HG03280 (cell line): ENCODE data around the gene NTMT2.
"Not testable (repeated sequence)": the region's sequence is repeated elsewhere in the genome, so short reads cannot be mapped to it uniquely, and the experiment has no call there.

Source experiments
- ATAC-seq: cut with Tn5 transposase; IDR thresholded peaks from one replicate; pipeline ENCODE4 v1.9.1; 2021; ENCODE audit warnings: mild to moderate bottlenecking, moderate library complexity; ENCODE audit not compliant: unreplicated experiment

NTMT2 gene

GRCh38 chr1:170145770-170146676 is at the start of gene NTMT2:
NTMT2 (plus strand) TSS chr1:170145959; CDS start chr1:170146108, 149 bp downstream.
- no peak for ATAC-seq

DNA sequence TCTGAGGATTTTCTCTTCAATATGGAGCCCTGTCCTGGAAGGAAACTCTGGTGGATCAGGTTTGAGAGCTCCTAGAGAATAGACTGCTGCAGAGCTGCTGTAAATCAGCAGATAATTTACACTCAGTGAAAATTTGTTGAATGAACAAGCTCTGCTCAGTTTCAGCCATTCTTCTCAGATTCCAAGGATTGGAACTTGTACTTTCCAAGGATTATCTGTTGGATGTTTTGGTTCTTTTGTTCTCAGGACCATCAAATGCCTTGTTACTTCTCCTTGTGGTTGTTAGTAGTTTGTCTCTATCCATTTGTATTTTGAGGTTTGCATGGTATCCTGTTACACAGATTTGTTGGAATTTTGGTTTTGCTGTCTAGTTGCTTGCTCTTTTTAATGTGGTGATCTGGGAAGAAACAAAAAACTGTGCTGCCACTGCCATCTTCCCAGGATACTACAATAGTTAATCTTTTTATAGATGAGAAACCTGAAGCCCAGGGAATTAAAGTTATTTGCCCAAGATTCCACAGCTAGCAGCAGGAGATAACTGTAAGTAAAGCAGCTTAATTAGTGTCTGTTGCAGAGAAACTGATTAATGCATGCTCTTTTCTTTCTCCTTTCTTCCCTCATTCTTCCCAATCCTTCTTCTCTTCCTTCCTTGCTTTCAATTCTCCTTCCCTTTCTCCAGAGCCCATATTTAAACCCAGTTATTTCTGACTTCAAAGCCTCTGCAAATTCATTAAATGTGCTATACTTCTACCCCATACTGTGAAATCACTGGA is 49.6 kb upstream of the NTMT2 start:
- ATAC-seq: no peak

DNA sequence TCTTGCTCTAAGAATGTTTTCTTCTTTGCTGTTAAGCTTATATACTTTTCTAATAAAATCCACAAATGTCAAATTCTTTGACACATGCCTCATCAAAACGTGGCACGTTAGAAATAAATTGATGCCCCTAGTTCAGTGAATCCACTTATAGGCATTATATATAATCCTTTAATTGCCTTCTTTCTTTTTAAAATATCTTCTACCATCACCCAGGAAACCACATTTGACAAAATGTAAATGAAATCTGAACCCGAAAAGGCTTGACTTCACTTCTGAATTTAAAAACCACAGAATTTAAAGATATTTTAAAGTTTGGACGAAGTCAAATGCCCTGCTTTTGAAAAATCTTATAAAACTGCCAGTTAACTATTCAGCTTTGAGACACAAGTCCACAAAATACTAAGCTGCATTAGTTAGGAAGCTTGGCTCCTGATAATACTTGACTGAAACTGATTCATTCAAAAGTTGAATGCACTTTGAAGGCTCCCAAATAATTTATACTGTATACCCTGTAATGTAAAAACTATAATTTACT is 48.9 kb upstream of the NTMT2 start:
- no peak for ATAC-seq

- ATAC-seq: no peak
Observed at GRCh38 chr1:170097449-170097948, 48.3 kb upstream of the NTMT2 start.

- not testable (repeated sequence) for ATAC-seq
Observed at GRCh38 chr1:170113140-170113539, 32.6 kb upstream of the NTMT2 start.

- ATAC-seq: no peak
Observed at GRCh38 chr1:170114906-170115305, 30.9 kb upstream of the NTMT2 start.

DNA sequence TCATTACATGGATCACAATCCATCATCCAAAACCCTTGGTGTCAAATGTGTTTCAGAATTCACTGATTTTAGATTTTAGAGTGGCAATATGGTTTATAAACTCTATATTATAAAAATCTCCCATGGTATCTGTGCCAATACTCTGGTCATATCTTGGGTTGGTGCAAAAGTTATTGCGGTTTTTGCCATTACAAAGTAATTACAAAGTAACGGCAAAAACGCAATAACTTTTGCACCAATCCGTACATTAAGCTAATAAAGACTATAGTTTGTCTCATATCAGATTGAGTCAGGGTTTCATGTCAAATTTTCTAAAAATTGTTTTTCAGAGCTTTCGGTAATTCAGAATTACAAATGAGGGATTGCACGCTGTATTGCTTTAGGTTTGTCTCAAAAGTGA is 23.4 kb upstream of the NTMT2 start:
- no peak for ATAC-seq

DNA sequence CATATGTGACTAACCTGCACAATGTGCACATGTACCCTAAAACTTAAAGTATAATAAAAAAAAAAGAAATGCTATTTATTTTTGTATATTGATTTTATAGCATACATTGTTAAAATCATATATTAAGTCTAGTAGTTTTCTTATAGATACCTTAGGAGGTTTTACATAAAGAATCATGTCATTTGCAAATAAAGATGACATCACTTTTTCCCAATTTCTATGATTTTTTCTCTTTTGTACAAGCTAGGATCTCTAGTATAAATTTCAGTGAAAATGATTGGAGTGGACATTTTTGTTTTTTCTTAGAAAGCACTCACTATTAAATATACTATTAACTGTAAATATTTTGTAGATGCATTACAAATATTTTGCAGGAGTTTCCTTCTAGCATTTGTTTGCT is 20.5 kb upstream of the NTMT2 start:
- ATAC-seq: no peak

DNA sequence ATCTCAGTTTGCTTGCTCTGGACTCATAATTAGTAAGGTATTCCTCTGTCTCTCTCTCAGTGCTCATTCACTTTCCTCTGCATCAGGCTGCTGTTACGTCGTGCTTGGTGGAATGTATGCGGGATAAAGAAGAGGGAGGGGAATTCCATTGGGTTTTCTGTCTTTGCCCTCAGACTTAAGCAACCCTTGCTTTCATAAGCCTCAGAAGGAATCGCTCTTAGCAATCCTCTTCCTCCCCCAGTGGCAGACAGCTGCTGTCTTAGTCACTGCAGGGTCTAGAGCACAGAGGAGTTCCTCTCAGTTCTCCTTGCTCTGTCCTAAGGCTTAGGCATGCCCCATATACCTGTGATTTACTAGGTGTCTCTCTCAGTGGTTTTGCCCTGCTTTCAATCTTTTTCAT is 19.1 kb upstream of the NTMT2 start:
- ATAC-seq: peak; percentile 86

DNA sequence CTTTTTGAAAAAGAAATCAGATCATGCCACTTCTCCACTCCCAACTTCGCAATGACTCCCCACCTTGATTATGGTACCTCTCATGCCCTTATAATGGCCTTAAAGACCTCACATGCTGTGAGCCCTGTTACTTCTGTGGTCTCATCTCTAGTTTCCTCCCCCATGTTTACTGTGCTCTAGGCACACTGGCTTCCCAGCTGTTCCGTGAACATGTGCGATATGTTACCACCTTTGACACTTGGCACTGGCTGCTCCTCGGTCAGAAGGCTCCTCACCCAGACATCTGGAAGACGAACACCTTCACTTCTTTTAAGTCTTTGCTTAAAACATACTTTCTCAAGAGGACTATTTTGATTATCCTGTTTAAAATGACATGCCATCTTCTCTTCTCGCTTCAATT is 14.3 kb upstream of the NTMT2 start:
- ATAC-seq: no peak

- no peak for ATAC-seq
Observed at GRCh38 chr1:170131984-170132383, 13.8 kb upstream of the NTMT2 start.

GRCh38 chr1:170133766-170134495 is 11.8 kb upstream of the NTMT2 start:
- ATAC-seq: no peak

- ATAC-seq: no peak
Observed at GRCh38 chr1:170134521-170134920, 11.2 kb upstream of the NTMT2 start.

DNA sequence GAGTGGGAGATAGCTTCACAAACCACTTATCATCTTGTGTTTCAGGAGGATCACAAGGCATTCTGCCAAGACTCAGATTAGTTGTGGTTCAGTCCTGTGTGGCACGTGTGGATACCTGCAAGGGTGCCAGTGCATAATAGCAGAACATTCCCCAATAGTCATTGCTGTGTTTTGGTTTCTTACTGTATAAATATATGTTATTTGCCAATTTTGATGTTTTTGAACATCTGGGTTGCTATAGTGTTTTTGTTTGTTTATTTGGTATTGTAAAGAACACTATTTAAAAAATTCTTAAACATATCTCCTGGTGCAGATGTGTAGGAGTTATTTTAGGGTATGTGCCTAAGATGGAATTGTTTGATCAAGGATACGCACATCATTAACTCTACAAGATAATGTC is 5.4 kb upstream of the NTMT2 start:
- no peak for ATAC-seq

- no peak for ATAC-seq
Observed at GRCh38 chr1:170145061-170145460, 698 bp upstream of the NTMT2 start.

DNA sequence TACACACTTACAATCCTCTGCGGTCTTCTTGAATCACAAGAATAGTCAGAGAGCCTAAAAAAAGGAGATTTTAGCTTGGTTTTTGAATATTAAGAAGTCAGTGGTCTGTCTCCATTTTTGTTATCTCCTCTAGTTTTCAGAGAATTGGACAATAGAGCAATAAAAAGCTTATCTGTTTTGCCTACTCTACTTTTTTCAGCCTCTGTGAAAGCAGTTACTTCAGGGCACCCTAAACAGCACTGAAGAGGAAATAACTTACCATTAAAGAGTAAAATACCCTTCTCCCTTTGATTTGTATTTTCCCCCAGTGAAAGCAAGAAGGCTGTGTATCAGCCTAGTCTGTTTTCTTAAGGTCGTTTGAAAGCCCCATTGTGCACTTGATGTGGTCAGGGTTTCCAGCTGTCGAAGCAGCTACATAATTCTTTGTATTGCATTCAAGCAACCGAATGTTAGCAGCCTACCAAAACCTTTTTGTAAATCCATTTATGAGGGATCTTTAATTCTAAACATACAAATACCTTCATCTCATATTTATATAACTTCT is 1.0 kb downstream of the NTMT2 start:
- ATAC-seq: no peak

GRCh38 chr1:170149241-170149640 is 3.5 kb downstream of the NTMT2 start:
- no peak for ATAC-seq

DNA sequence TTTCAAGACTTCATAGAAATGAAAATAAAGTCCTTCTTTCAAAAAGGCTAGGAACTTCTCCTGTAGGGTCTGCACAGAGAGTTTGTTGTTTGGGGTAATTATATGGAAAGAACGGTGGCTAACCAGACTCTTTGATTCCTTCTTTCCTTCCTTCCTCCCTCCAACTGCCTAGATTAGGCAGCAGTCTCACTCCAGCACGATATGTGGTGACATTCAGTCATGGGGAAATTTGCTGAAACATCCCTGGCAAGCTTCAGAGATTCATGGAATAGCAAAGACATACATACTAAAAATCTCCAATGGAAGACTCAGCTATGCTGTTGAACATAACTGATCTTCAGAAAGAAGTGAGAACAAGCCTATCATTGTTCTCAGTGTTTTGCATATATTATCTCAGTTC is 4.3 kb downstream of the NTMT2 start:
- ATAC-seq: no peak

DNA sequence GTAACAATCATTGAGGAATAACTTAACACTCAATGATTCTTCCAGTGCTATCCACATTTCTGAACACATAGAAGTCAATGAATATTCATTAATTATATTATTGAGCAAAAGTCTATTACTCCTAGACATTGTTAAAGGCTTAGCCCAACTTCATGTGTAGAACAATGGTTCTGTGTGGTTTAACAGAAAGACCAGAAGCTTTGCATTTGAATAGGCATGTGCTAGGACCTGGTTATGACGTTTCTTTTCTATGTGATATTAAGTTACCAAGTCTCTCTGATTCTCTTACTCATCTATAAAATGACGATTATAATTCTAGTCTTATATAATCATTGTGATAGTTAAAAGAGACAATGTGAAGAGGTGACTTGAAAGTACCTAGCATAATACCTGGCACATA is 5.2 kb downstream of the NTMT2 start:
- ATAC-seq: no peak

- ATAC-seq: no peak
Observed at GRCh38 chr1:170153417-170153816, 7.7 kb downstream of the NTMT2 start.

DNA sequence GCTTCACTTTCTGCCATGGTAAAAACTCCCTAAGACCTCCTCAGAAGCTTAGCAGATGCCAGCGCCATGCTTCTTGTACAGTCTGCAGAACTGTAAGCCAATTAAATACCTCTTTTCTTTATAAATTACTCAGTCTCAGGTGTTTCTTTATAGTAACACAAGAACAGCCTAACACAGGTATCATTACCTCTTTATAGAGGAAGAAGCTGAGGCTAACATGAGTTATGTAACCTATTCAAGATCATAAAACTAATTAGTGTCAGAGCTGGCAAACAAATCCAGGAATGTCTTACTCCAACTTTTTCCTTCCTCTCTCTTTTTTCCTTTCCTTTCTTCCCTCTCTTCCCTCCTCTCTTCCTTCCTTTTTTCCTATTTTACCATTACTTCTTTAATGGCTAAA is 9.3 kb downstream of the NTMT2 start:
- ATAC-seq: no peak
